ENCODE data around the gene NRXN2.

Gene NRXN2

DNA sequence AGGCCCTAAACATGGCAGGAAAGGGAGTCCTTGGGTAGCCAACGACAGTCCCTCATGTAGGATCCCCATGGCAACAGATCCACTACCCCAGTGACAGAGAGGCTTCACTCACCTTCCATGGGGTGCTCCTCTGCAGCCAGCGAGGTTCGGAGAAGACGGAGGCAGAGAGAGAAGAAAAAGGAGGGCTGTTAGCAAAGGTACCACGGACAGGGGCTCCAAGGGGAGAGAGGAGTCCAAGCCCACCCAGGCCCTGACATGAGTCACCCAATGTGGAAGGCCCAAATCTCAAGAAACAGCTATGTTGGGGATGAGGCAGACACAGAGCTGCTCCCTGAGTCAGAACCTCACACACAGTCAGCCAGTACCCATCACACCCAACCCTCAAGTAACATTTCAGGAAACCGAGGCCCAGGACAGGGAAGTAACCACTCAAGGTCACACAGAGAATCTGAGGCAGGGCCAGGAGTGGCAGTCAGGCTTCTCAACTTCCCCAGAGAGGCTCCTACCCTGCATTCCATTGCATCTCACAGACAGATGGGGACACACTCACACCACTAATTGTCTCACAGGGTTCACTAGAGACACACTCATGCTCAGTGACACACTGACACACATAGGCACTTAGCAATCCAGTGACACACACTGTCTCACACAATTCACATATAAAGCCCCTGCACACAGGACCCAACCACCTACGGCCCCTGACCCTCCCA lies 25.2 kb downstream of the NRXN2 start:
- no peak overlapping the region for H3K4me3 ChIP-seq (ENCODE audit: low read depth, low read length)
- DNase-seq (ENCODE audit: low read depth), result no peak
- TF ChIP-seq MYC (IDR thresholded peaks at IDR 0.05; ENCODE audit: low read depth, low read length) (no peak), POLR2A (IDR thresholded peaks at IDR 0.05; ENCODE audit: extremely low read depth, insufficient read length) (no peak)
- TF ChIP-seq, protein P1, sequence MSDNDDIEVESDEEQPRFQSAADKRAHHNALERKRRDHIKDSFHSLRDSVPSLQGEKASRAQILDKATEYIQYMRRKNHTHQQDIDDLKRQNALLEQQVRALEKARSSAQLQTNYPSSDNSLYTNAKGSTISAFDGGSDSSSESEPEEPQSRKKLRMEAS (IDR thresholded peaks at IDR 0.05; ENCODE audit: low read depth, low read length), result no peak
- TF ChIP-seq, protein P2, sequence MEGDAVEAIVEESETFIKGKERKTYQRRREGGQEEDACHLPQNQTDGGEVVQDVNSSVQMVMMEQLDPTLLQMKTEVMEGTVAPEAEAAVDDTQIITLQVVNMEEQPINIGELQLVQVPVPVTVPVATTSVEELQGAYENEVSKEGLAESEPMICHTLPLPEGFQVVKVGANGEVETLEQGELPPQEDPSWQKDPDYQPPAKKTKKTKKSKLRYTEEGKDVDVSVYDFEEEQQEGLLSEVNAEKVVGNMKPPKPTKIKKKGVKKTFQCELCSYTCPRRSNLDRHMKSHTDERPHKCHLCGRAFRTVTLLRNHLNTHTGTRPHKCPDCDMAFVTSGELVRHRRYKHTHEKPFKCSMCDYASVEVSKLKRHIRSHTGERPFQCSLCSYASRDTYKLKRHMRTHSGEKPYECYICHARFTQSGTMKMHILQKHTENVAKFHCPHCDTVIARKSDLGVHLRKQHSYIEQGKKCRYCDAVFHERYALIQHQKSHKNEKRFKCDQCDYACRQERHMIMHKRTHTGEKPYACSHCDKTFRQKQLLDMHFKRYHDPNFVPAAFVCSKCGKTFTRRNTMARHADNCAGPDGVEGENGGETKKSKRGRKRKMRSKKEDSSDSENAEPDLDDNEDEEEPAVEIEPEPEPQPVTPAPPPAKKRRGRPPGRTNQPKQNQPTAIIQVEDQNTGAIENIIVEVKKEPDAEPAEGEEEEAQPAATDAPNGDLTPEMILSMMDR (IDR thresholded peaks at IDR 0.05; ENCODE audit: low read depth, low read length), result no peak

DNA sequence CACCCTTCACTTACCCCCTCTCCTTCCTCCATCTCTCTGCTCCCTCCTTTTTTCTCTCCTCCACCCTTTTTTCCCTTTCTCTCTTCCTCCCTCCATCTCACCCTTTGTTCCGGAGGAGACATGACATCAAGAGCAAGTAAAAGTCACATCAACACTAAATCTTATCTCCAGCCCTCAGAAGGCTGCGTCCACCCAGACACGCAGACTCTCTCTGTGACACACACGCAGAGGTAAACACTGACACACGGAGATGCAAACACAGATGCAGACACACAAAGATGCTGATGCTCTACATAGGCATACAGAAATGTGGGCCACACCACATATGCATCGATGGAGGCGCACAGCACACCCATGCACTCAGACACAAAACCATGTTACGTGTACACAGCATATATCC lies 27.0 kb downstream of the NRXN2 start:
- H3K4me3 ChIP-seq (ENCODE audit: low read depth, low read length), result no peak overlapping the region
- no peak for DNase-seq (ENCODE audit: low read depth)
- TF ChIP-seq, protein P2 (IDR thresholded peaks at IDR 0.05; ENCODE audit: low read depth, low read length), result no peak
- no peak for TF ChIP-seq MYC (IDR thresholded peaks at IDR 0.05; ENCODE audit: low read depth, low read length)
- no peak for TF ChIP-seq POLR2A (IDR thresholded peaks at IDR 0.05; ENCODE audit: extremely low read depth, insufficient read length)
- TF ChIP-seq, protein P1 (IDR thresholded peaks at IDR 0.05; ENCODE audit: low read depth, low read length), result no peak

DNA sequence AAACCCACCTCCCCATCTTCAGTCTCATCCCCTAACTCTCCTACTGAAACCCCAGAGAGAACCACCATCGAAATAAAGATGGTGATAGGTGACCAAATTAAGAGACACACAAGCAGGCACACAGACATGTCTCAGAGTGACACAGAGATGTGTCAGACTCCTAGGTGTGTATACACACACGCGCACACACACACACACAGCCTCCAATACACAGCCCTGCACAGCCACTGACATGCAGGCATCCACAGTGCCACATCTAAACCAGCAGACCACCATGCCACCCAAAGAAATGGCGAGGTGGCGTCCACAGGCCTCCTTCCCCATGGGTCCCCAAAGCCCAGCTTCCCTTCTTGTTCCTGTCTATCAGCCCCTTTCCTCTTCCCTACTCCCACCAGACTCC lies 27.4 kb downstream of the NRXN2 start:
- TF ChIP-seq, protein P1 (IDR thresholded peaks at IDR 0.05; ENCODE audit: low read depth, low read length), result no peak
- TF ChIP-seq POLR2A (IDR thresholded peaks at IDR 0.05; ENCODE audit: extremely low read depth, insufficient read length) (no peak), MYC (IDR thresholded peaks at IDR 0.05; ENCODE audit: low read depth, low read length) (no peak)
- TF ChIP-seq, protein P2 (IDR thresholded peaks at IDR 0.05; ENCODE audit: low read depth, low read length), result no peak

DNA sequence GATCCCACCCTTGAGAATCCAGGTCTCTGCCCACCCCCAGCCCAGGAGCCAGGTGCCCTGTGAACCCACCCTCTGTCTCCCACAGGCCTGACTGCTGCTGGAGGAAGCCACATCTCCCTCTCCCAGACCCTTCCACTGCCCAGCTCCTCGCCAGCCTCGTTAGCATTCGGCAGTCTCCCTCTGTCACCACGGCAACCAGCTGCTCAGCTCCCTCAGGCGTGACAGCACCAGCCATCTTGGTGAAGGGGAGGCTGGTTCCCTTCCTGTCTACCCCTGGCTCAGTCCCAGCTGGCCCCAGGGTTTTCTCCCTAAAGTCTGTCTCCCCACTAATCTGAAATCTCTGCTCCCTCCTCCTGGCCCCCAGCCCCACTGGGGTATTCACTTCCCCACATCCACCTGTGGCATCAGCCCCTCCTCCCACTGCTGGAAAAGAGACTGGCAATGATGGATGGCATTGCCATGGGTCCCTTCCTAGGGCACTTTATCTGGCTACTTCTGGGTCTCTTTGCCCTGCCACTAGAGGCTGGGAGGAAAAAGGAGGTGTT lies 28.1 kb downstream of the NRXN2 start:
- TF ChIP-seq, protein P1 (IDR thresholded peaks at IDR 0.05; ENCODE audit: low read depth, low read length), result no peak
- TF ChIP-seq, protein P2 (IDR thresholded peaks at IDR 0.05; ENCODE audit: low read depth, low read length), result no peak
- TF ChIP-seq MYC (IDR thresholded peaks at IDR 0.05; ENCODE audit: low read depth, low read length) (no peak), POLR2A (IDR thresholded peaks at IDR 0.05; ENCODE audit: extremely low read depth, insufficient read length) (no peak)
- no peak overlapping the region for H3K4me3 ChIP-seq (ENCODE audit: low read depth, low read length)
- no peak for DNase-seq (ENCODE audit: low read depth)

More for the DNA sequence above, 27.4 kb downstream of the NRXN2 start:
- H3K4me3 ChIP-seq (ENCODE audit: low read depth, low read length), result no peak overlapping the region
- DNase-seq (ENCODE audit: low read depth), result no peak

DNA sequence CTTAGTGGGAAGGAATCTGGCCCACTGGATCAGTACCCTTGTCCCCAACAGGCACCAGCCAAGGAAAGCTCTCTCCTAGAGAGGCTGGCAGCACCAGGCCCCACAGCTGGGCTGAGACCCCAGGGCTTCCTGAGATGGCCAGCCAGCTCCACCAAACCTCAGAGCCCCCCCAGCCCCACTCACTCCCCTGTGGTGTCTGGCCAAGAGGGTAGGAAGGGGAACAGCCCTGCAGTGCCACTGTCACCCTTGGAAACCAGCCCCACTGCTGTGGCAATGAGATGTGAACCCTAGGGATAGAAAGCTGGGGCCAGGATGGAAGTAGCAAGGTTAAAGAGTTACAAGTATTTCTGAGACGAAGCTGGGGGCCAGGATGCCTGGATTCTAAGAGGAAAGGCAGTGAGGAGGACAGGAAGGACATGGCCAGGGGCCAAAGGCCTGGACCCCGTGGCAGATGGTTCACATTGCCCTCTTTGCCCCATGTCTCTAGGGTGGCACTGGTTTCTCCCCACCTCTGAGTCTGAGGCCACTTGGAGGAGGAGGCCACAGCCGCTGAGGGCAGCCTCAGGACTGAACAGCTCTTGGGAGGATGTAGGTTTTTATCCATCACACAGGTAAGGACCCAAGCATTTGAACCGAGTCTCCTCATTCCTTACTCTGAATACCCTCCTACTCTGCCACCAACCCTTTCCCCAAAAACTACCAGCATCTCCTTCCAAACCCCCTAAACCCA lies 28.8 kb downstream of the NRXN2 start:
- no peak for DNase-seq (ENCODE audit: low read depth)
- TF ChIP-seq, protein P2 (IDR thresholded peaks at IDR 0.05; ENCODE audit: low read depth, low read length), result no peak
- TF ChIP-seq, protein P1 (IDR thresholded peaks at IDR 0.05; ENCODE audit: low read depth, low read length), result no peak
- TF ChIP-seq POLR2A (IDR thresholded peaks at IDR 0.05; ENCODE audit: extremely low read depth, insufficient read length), result no peak
- TF ChIP-seq MYC (IDR thresholded peaks at IDR 0.05; ENCODE audit: low read depth, low read length), result no peak

More for the DNA sequence above, 28.8 kb downstream of the NRXN2 start:
- no peak overlapping the region for H3K4me3 ChIP-seq (ENCODE audit: low read depth, low read length)
